Measurements from ENCODE around the gene RBCK1.

- TF ChIP-seq CTCF (IDR thresholded peaks at IDR 0.05) = no peak
- no peak for TF ChIP-seq POLR2A (IDR thresholded peaks at IDR 0.05)
- TF ChIP-seq EP300 (IDR thresholded peaks at IDR 0.05) = no peak
These were observed 7.8 kb downstream of the RBCK1 start for GRCh38 chr20:415820-416322.

Measured in ovary (tissue), 3 donors.